ENCODE data around the gene BACE2. TPM values are rescaled to one million over a fixed set of nuclear protein-coding genes. Genes with fewer than 3 reads are reported as not detected.

Gene BACE2
- total and polyA plus RNA-seq, 4 donors: 1.7 to 16.7 (median 5.6) TPM

- Histone ChIP-seq H3K27me3 (ENCODE audit: control insufficient read depth in 4 of 4, insufficient read depth in 4 of 4, low read length in 3 of 4) (peaks cover 0 to 5% (median 0%) of the 10 kb centered on the region in 4 donors), H3K9me3 (ENCODE audit: control insufficient read depth in 4 of 4, low read length in 3 of 4) (peaks cover 0 to 4% (median 1%) of the 10 kb centered on the region in 4 donors), H3K9ac (ENCODE audit: low read depth in 1 of 2, low read length in 2 of 2) (no peak overlapping the region), H3K4me3 (ENCODE audit: low read depth in 1 of 3, low read length in 3 of 3) (no peak overlapping the region), H3K27ac (ENCODE audit: low read depth in 1 of 2, low read length in 2 of 2) (no peak overlapping the region), H3K36me3 (ENCODE audit: control insufficient read depth in 4 of 4, insufficient read depth in 3 of 4, low read depth in 1 of 4, low read length in 3 of 4) (no peaks in the 10 kb centered on the region), H3K4me1 (ENCODE audit: control insufficient read depth in 4 of 4, insufficient read depth in 4 of 4, low read length in 3 of 4) (no peaks in the 10 kb centered on the region)
- DNase-seq (ENCODE audit: low spot score): no peak
- WGBS: 95% methylated on average over 2 of the region's 2 CpGs
- TF ChIP-seq, protein P1, sequence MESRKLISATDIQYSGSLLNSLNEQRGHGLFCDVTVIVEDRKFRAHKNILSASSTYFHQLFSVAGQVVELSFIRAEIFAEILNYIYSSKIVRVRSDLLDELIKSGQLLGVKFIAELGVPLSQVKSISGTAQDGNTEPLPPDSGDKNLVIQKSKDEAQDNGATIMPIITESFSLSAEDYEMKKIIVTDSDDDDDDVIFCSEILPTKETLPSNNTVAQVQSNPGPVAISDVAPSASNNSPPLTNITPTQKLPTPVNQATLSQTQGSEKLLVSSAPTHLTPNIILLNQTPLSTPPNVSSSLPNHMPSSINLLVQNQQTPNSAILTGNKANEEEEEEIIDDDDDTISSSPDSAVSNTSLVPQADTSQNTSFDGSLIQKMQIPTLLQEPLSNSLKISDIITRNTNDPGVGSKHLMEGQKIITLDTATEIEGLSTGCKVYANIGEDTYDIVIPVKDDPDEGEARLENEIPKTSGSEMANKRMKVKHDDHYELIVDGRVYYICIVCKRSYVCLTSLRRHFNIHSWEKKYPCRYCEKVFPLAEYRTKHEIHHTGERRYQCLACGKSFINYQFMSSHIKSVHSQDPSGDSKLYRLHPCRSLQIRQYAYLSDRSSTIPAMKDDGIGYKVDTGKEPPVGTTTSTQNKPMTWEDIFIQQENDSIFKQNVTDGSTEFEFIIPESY (IDR thresholded peaks at IDR 0.05): no peak
- TF ChIP-seq TAF1 (conservative IDR thresholded peaks at IDR 0.05) (no peak), MAX (IDR thresholded peaks at IDR 0.05) (no peak), ATF3 (IDR thresholded peaks at IDR 0.05) (no peak), FOXA2 (IDR thresholded peaks at IDR 0.05) (no peak), HNF4G (IDR thresholded peaks at IDR 0.05) (no peak), GABPA (IDR thresholded peaks at IDR 0.05 in 1 of 2, conservative IDR thresholded peaks at IDR 0.05 in 1 of 2) (no peak), FOXA1 (IDR thresholded peaks at IDR 0.05) (no peak), NR2F2 (IDR thresholded peaks at IDR 0.05) (no peak), RAD21 (IDR thresholded peaks at IDR 0.05) (no peak), HNF4A (conservative IDR thresholded peaks at IDR 0.05) (no peak), SP1 (IDR thresholded peaks at IDR 0.05) (no peak)
Observed at GRCh38 chr21:41158026-41158425, 9.9 kb upstream of the BACE2 start.

GRCh38 chr21:41160036-41160435 lies 7.9 kb upstream of the BACE2 start:
- H3K4me3 ChIP-seq (ENCODE audit: low read depth in 1 of 3, low read length in 3 of 3): no peak overlapping the region
- H3K27ac ChIP-seq (ENCODE audit: low read depth in 1 of 2, low read length in 2 of 2): no peak overlapping the region
- H3K36me3 ChIP-seq (ENCODE audit: control insufficient read depth in 4 of 4, insufficient read depth in 3 of 4, low read depth in 1 of 4, low read length in 3 of 4): no peaks in the 10 kb centered on the region
- no peak overlapping the region for H3K9ac ChIP-seq (ENCODE audit: low read depth in 1 of 2, low read length in 2 of 2)
- H3K27me3 ChIP-seq (ENCODE audit: control insufficient read depth in 4 of 4, insufficient read depth in 4 of 4, low read length in 3 of 4): peaks cover 0 to 9% (median 0%) of the 10 kb centered on the region in 4 donors
- WGBS: 89% methylated on average over 5 of the region's 5 CpGs
- H3K4me1 ChIP-seq (ENCODE audit: control insufficient read depth in 4 of 4, insufficient read depth in 4 of 4, low read length in 3 of 4): no peaks in the 10 kb centered on the region
- H3K9me3 ChIP-seq (ENCODE audit: control insufficient read depth in 4 of 4, low read length in 3 of 4): peaks cover 0 to 4% (median 1%) of the 10 kb centered on the region in 4 donors
- DNase-seq (ENCODE audit: low spot score): no peak
- TF ChIP-seq FOXA2 (IDR thresholded peaks at IDR 0.05) (no peak), HNF4G (IDR thresholded peaks at IDR 0.05) (no peak), NR2F2 (IDR thresholded peaks at IDR 0.05) (no peak), SP1 (IDR thresholded peaks at IDR 0.05) (no peak), RXRA (IDR thresholded peaks at IDR 0.05) (no peak), FOXA1 (IDR thresholded peaks at IDR 0.05) (no peak), YY1 (IDR thresholded peaks at IDR 0.05) (no peak), CTCF (IDR thresholded peaks at IDR 0.05; ENCODE audit: low read depth, low read length, missing input control) (no peak), HNF4A (conservative IDR thresholded peaks at IDR 0.05) (no peak), ATF3 (IDR thresholded peaks at IDR 0.05) (no peak), RAD21 (IDR thresholded peaks at IDR 0.05) (no peak)

All from liver (tissue), 9 donors.